ENCODE measurements around the gene KAZN.

Gene KAZN

GRCh38 chr1:15043934-15044333, 445.4 kb downstream of the KAZN start:
- no peak overlapping the region for H3K4me3 ChIP-seq (ENCODE audit: low read length)
- DNase-seq (ENCODE audit: low read depth): no peak
- no peak for TF ChIP-seq CTCF (conservative IDR thresholded peaks at IDR 0.05; ENCODE audit: low read length)

GRCh38 chr1:15045123-15045522, 446.6 kb downstream of the KAZN start:
- DNase-seq (ENCODE audit: low read depth): no peak
- TF ChIP-seq CTCF (conservative IDR thresholded peaks at IDR 0.05; ENCODE audit: low read length): no peak
- no peak overlapping the region for H3K4me3 ChIP-seq (ENCODE audit: low read length)

GRCh38 chr1:15046487-15047165, 448.1 kb downstream of the KAZN start:
- peak; percentile 87 for DNase-seq (ENCODE audit: low read depth)
- TF ChIP-seq CTCF (conservative IDR thresholded peaks at IDR 0.05; ENCODE audit: low read length): peak; percentile 97
- H3K4me3 ChIP-seq (ENCODE audit: low read length): no peak overlapping the region

- no peak for DNase-seq (ENCODE audit: low read depth)
- no peak for TF ChIP-seq CTCF (conservative IDR thresholded peaks at IDR 0.05; ENCODE audit: low read length)
- H3K4me3 ChIP-seq (ENCODE audit: low read length): no peak overlapping the region
Observed at GRCh38 chr1:15047237-15047636, 448.8 kb downstream of the KAZN start.

GRCh38 chr1:15048437-15048980, 450.0 kb downstream of the KAZN start:
- H3K4me3 ChIP-seq (ENCODE audit: low read length): no peak overlapping the region
- DNase-seq (ENCODE audit: low read depth): no peak
- no peak for TF ChIP-seq CTCF (conservative IDR thresholded peaks at IDR 0.05; ENCODE audit: low read length)

- no peak for TF ChIP-seq CTCF (conservative IDR thresholded peaks at IDR 0.05; ENCODE audit: low read length)
- DNase-seq (ENCODE audit: low read depth): no peak
- H3K4me3 ChIP-seq (ENCODE audit: low read length): no peak overlapping the region
Observed at GRCh38 chr1:15049067-15049466, 450.6 kb downstream of the KAZN start.

- TF ChIP-seq CTCF (conservative IDR thresholded peaks at IDR 0.05; ENCODE audit: low read length): no peak
- H3K4me3 ChIP-seq (ENCODE audit: low read length): no peak overlapping the region
- DNase-seq (ENCODE audit: low read depth): peak; percentile 14
Observed at GRCh38 chr1:15051882-15052528, 453.5 kb downstream of the KAZN start.
